Activated CD4-positive, alpha-beta T cell treated with anti-CD3 and anti-CD28 coated beads, Interleukin-10, Interleukin-2, amounts not matched to agents 100 ng/mL and 50 ng/mL, durations not matched to agents 16 hours and 8 hours (primary cell): Measurements from ENCODE around the gene GLO1.

ENCODE experiments used
- DNase-seq: peaks from one replicate; pipeline ENCODE4 v3.0.0-alpha.2; 2020

The GLO1 gene

GRCh38 chr6:38702558-38703397 is at the start of gene GLO1:
GLO1 (minus strand) TSS chr6:38703145; CDS start chr6:38703054, 91 bp downstream.
- DNase-seq, result peak; percentile 99

- no peak for DNase-seq
These were observed 48.1 kb upstream of the GLO1 start for GRCh38 chr6:38750968-38751615.

- DNase-seq, result peak; percentile 51
These were observed 46.5 kb upstream of the GLO1 start for GRCh38 chr6:38749473-38749872.

GRCh38 chr6:38739532-38739931 is 36.6 kb upstream of the GLO1 start:
- DNase-seq, result no peak

- DNase-seq, result no peak
These were observed 35.3 kb upstream of the GLO1 start for GRCh38 chr6:38738261-38738660.

- DNase-seq, result no peak
These were observed 34.0 kb upstream of the GLO1 start for GRCh38 chr6:38736951-38737350.

- DNase-seq, result no peak
These were observed 27.4 kb upstream of the GLO1 start for GRCh38 chr6:38730140-38730862.

- no peak for DNase-seq
These were observed 25.3 kb upstream of the GLO1 start for GRCh38 chr6:38728203-38728602.

GRCh38 chr6:38725414-38726183 is 22.7 kb upstream of the GLO1 start:
- peak; percentile 54 for DNase-seq

GRCh38 chr6:38724343-38724742 is 21.4 kb upstream of the GLO1 start:
- DNase-seq, result no peak

- no peak for DNase-seq
These were observed 20.8 kb upstream of the GLO1 start for GRCh38 chr6:38723783-38724182.

GRCh38 chr6:38722727-38723334 is 19.9 kb upstream of the GLO1 start:
- DNase-seq, result no peak

GRCh38 chr6:38722038-38722437 is 19.1 kb upstream of the GLO1 start:
- no peak for DNase-seq

- peak; percentile 27 for DNase-seq
These were observed 17.4 kb upstream of the GLO1 start for GRCh38 chr6:38720295-38720694.

- DNase-seq, result no peak
These were observed 16.4 kb upstream of the GLO1 start for GRCh38 chr6:38719358-38719757.

GRCh38 chr6:38716825-38717224 is 13.9 kb upstream of the GLO1 start:
- DNase-seq, result no peak

GRCh38 chr6:38715016-38715689 is 12.2 kb upstream of the GLO1 start, which contains the start of gene DNAH8:
DNAH8 (plus strand) TSS chr6:38715311; CDS start chr6:38722810, 7,499 bp downstream.
- peak; percentile 52 for DNase-seq

GRCh38 chr6:38714239-38715015 is 11.5 kb upstream of the GLO1 start:
- DNase-seq, result peak; percentile 49

- DNase-seq, result peak; percentile 89
These were observed 10.9 kb upstream of the GLO1 start for GRCh38 chr6:38713812-38714211.

- no peak for DNase-seq
These were observed 5.6 kb upstream of the GLO1 start for GRCh38 chr6:38708496-38708895.

GRCh38 chr6:38705924-38706323 is 3.0 kb upstream of the GLO1 start:
- DNase-seq, result no peak
